C4-2B (cell line): ENCODE results near the gene ZFR.
"Not testable (repeated sequence)": the region's sequence is repeated elsewhere in the genome, so short reads cannot be mapped to it uniquely, and the experiment has no call there.

Experiments used
- H3K27ac ChIP-seq: fragments of 450-650 bp; 2 replicates; pipeline ENCODE4 v1.5.1; 2017
- ZFX ChIP-seq: fragments of 450-650 bp; IDR thresholded peaks from 2 replicates; pipeline ENCODE4 v1.6.1; 2017
- TF ChIP-seq, protein P1 (sequence below): fragments of 450-650 bp; conservative IDR thresholded peaks from 2 replicates; pipeline ENCODE4 v1.5.1; 2017; ENCODE audit warnings: mild to moderate bottlenecking

Gene ZFR

DNA sequence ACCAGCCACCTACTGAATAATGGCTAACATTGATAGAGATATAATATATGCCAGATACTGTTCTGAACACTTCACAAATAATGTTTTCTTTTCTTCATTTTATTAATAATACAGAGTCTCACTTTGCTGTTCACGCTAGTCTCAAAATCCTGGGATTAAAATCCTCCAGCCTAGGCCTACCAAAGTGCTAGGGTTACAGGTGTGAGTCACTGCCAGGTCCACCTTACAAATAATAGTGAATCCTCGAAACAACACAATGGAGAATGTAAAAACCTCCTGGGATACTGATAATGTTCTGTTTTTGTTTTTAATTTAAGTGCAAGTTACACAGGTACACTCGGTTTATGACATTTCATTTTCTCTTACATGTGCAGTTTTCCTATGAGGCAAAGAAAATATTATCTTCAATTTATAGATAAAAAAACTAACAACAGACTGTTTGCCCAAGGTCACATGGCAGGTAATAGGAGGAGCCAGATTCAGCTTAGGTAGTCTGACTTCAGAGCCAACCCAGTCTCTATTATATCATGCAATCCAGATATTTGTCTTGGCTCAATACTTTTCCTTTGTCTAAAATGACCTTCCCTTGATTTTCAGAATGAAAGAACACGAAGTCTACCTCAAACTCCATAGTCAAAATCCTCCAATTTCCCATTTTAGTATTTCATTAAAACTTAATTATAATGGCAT is 7.8 kb downstream of the ZFR start:
- TF ChIP-seq, protein P1, sequence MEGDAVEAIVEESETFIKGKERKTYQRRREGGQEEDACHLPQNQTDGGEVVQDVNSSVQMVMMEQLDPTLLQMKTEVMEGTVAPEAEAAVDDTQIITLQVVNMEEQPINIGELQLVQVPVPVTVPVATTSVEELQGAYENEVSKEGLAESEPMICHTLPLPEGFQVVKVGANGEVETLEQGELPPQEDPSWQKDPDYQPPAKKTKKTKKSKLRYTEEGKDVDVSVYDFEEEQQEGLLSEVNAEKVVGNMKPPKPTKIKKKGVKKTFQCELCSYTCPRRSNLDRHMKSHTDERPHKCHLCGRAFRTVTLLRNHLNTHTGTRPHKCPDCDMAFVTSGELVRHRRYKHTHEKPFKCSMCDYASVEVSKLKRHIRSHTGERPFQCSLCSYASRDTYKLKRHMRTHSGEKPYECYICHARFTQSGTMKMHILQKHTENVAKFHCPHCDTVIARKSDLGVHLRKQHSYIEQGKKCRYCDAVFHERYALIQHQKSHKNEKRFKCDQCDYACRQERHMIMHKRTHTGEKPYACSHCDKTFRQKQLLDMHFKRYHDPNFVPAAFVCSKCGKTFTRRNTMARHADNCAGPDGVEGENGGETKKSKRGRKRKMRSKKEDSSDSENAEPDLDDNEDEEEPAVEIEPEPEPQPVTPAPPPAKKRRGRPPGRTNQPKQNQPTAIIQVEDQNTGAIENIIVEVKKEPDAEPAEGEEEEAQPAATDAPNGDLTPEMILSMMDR: no peak
- TF ChIP-seq ZFX: no peak

DNA sequence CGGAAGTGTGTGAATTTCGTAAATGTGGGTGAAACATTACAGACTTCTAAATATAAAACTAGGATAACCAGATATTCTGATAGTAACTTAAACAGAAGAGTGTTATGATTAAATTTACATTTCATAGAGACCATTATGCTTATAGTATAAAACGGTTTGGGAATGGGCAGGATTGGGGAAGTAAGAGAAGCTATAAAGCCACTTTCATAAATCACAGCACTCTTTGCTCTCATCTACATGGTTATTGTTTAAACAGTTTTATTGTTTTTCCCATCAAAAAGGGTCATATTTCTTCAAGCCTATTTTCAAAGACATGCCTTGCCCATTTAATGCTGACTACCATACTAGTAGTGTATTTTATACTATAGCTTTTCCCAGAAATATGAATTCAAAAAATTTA is 9.2 kb downstream of the ZFR start:
- H3K27ac ChIP-seq: no peak overlapping the region
- TF ChIP-seq, protein P1: no peak
- TF ChIP-seq ZFX: no peak

More for the DNA sequence above, 7.8 kb downstream of the ZFR start:
- H3K27ac ChIP-seq: peak overlapping the region; percentile 31; the same call in 1 of the 2 replicates

DNA sequence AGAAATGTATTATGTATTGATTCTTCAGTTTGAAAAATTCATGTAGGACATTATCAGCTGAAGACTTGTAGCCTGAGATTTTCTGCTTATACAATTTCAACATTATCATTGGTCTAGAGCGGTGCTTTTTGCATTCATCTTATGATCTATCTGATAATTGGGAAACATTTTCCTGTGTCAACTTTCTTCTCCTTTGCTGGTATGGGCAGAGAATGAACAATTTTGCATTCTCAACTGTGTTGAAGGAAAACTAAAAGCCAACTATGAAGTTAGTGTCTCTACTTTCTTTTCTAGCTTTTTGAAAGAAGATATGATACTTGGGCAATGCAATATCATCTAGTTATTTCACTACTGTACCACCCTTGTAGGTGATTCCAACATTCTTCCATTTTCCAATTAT is 10.3 kb downstream of the ZFR start:
- TF ChIP-seq, protein P1: no peak
- TF ChIP-seq ZFX: no peak
- H3K27ac ChIP-seq: no peak overlapping the region

DNA sequence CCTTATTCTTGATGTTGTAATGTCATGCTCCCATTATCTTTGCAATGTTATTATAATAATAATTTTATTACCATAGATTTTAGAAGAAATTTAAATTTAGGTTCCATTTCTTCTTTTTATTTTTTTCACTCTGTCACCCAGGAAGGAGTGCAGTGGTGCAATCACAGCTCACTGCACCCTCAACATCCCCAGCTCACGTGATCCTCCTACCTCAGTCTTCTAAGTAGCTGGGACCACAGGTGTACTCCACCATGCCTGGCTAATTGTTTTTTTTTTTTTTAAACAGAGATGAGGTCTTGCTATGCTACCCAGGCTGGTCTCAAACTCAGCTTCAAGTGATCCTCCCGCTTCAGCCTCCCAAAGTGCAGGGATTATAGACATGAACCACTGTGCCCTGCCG is 11.9 kb downstream of the ZFR start:
- H3K27ac ChIP-seq: no peak overlapping the region
- TF ChIP-seq ZFX: no peak
- TF ChIP-seq, protein P1: no peak

DNA sequence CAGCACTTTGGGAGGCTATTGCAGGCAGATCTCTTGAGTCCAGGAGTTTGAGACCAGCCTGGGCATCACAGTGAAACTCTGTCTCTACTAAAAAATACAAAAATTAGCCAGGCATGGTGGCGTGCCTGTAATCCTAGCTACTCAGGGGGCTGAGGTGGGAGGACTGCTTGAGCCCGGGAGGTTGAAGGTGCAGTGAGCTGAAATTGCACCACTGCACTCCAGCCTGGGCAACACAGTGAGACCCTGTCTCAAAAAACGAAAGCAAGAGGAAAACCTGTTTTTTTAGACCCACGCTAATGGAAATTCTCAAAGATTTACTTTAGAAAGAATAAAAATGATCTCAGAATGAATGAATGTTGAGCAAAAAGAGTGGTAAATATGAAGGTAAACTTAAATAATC is 13.7 kb downstream of the ZFR start:
- H3K27ac ChIP-seq: not testable (repeated sequence)

DNA sequence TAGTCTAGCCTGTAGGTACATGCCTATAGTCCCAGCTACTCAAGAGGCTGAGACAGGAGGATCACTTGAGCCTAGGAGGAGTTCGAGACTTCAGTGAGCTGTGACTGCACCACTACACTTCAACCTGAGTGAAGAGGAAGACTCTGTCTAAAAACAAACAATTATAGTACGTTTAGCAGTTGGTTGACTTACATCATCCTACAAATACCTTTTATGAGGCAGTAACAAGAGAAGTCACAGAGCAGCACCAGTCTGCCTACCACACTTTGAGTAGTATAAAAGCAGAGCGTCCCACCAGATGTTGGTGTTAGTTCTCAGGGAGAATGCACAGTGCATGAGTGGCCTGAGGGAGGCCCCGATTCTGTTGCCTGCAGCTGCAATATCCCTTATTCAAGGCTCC is 16.1 kb downstream of the ZFR start:
- TF ChIP-seq ZFX: no peak
- TF ChIP-seq, protein P1: no peak
- peak overlapping the region; percentile 26 for H3K27ac ChIP-seq

DNA sequence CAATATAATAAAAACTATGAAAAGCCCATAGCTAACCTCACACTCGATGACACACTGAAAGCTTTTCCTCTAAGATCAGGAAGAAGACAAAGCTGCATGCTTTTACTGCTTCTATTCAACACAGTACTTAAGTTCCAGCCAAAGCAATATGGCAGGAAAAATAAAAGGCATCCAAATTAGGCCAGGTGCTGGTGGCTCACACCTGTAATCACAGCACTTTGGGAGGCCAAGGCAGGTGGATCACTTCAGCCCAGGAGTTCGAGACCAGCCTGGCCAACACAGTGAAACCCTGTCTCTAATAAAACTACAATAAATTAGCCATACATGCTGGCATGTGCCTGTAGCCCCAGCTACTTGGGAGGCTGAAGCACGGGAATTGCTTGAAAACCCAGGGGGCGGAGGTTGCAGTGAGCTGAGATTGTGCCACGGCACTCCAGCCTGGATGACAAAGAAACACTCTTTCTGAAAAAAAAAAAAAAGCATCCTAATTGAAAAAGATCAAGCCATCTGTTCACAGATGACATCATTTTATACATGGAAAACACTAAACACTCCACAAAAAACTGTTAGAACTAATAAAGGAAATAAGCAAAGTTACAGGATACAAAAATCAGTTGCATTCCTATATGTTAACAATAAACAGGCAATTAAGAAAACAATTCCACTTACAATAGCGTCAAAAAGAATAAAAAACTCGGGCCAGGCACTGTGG is 17.9 kb downstream of the ZFR start:
- no peak for TF ChIP-seq ZFX
- TF ChIP-seq, protein P1: no peak
- no peak overlapping the region for H3K27ac ChIP-seq
